ENCODE results near the gene CYP8B1.

- TF ChIP-seq CTCF (IDR thresholded peaks at IDR 0.05), result no peak
- TF ChIP-seq POLR2A (IDR thresholded peaks at IDR 0.05), result no peak
Observed at GRCh38 chr3:42894698-42895579, 19.3 kb upstream of the CYP8B1 start.
